GM19240 (cell line): ENCODE measurements around the gene SOBP.
"Not testable (repeated sequence)": the region's sequence is repeated elsewhere in the genome, so short reads cannot be mapped to it uniquely, and the experiment has no call there.

Source experiments
- DNase-seq: peaks from one replicate; pipeline ENCODE4 v3.0.0; 2011; ENCODE audit warnings: low spot score; ENCODE audit not compliant: insufficient read length

The SOBP gene

DNA sequence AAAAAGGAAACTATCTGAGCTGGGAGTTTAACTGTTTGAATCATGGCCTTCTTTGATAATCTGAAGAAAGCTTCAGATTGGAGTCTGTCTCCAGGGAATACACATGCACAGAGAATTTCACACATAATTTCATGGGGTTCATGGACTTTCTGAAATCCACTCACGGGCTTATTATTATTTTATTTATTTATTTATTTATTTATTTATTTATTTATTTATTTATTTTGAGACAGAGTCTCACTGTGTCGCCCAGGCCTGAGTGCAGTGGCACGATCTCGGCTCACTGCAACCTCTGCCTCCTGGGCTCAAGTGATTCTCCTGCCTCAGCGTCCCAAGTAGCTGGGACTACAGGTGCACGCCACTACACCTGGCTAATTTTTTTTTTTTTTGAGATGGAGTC lies 63.2 kb downstream of the SOBP start:
- not testable (repeated sequence) for DNase-seq

- no peak for DNase-seq
Observed at GRCh38 chr6:107554326-107554725, 64.4 kb downstream of the SOBP start.

DNA sequence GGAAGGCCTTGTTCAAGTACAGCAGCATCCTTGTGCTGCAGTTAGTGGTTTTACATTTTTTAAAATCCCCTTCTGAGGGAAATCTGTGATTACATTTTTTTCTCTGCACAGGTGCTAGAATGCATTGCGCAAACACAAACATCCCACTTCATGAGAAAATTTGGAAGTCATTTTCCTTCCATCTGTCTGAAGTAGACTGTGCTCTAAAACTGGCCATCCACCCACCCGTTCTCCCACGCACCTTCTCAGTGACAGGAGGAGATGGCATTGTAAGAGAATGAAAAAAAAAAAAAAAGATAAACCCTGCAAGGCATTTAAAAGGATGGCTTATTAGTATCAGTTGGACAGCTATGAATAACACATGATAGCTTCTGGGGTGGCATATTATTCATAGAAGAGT lies 65.0 kb downstream of the SOBP start:
- DNase-seq = no peak

DNA sequence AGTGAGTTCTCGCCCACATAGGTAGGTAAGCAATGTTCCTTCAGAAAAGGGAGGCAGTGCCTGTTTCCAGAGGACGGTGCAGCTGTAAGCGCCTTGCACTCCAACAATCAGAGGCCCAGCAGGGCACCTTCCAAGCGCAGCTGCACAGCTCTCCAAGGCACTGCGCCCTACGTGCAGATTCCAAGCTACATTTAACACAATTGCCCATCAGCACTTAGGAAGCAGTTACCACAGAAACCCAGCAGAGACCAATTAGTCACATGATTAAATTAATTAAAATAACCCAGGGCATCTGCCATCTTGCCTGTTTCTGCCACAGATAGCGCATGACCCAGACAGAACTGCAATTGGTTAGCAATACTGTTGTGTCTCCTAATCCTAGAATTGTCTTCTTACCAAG lies 65.5 kb downstream of the SOBP start:
- DNase-seq = no peak

DNA sequence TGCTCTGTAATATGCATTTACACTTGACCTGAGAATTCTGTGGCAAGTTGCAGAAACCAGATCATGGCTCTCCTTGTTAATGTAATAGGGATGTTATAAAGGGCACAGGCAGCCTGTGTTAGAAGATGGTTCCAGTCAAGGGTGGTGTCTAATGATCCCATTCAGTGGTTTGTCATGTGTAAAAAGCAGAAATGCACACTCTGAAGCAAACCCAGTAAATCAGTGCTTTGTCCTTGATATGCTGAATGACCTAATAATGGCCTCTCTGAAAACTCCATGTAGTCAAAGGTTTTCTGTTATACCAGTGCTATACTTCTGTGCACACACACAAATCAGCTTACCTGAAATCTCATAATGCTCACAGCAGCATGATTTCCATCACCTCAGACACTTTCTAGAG lies 66.2 kb downstream of the SOBP start:
- DNase-seq = no peak

DNA sequence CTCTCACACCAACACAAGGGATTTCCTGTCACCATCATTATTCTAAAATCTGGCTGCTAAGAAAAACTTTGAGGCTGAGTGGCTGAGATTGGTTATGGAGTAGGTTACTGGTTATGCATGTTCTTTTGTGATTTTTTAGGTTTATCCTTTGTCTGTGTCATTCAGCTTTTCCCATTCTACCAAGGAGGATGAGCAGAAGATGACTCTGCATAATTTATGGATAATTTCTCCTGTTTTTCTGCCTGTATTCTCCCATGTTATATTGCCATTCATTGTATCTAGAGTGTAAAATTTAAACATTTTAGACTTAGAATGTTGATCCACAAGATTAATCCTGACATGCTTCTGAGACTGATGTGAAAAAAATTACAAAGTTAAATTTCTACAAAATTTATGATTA lies 67.8 kb downstream of the SOBP start:
- DNase-seq = no peak

DNA sequence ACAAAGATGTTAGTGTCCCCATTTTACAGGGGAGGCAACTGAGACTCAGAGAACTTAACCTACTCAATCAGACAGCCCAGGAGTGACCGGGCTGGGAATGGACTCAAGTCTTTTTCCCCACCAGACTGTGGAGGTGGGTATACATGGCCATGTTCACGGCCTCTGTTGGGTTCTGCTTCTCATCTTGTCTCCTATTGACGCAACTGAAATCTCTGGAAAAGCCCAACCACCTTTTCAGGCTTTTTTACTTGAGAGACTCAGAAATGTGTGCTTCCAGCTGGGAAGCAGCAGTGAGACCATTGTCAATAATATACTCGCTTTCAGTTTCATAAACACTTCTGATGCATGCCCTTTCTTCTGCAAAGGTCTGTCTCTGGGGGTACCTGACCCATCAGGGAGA lies 70.7 kb downstream of the SOBP start:
- no peak for DNase-seq

- DNase-seq = no peak
Observed at GRCh38 chr6:107561306-107561705, 71.4 kb downstream of the SOBP start.

DNA sequence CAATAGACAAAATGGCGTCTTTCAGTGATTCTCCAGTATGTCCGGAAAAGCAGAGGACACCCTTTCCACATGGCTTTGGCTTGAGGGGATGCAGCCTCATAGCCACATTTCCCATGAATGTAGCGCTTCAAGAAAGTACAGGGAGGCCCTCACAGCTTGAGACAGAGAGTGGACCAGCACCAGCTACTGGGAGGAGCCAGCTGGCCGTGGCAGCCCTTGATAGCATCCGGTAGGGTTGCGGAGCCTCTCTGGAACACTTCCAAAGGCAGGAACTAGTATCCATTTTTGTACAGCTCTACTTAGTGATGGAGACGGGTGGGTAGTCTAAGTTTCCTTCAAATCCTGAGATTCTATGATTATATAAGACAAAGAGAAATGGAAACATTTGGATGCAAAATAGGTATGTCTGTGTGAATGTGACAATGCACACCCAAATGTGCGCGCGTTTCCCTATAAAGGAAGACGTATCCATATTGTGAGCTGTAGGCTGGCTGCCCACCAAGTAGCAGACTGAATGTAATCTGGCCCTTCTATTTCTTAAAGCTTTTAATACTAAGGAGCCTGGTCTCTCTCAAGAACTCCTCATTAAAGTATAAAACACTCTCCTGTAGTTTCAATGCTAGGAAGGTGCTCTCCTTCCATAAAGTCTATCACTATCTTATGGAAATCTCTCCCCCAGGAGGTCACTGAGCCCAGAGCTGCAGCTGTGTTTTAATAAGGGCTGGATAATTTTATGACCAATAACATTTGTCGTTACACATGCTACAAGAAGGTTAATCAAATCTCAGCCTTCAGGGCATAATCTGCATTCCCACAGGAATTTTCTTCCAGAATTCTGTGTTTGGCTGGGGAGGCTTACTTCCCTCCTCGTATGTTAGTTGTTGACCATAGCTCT lies 74.0 kb downstream of the SOBP start:
- no peak for DNase-seq

GRCh38 chr6:107564589-107564951 lies 74.7 kb downstream of the SOBP start:
- no peak for DNase-seq

DNA sequence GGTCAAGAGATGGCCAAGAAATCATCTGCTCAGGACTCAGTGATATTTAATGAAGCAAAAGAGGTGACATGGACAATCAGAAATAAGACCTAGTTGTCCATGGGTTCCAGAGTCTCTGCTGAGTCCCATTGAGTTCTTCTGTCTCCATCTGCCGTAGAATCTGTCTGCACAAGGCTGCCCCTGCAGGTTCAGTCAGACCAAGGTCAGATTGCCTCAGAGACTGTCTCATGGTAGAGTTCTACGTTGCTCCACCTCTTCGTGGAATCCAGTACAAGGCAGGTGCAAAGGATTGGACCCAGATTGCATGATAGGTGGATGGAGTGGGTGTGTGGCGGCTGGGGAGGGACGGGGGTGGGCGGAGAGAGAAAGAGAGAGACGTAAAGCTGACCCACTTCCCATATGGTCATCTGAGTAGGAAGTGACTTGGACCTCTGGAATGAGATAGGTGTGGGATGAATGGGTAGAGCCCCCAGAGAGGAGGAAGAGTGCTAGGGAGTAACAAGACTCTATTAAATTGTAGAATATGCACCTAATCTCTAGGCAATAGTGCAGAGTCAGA lies 75.3 kb downstream of the SOBP start:
- no peak for DNase-seq

DNA sequence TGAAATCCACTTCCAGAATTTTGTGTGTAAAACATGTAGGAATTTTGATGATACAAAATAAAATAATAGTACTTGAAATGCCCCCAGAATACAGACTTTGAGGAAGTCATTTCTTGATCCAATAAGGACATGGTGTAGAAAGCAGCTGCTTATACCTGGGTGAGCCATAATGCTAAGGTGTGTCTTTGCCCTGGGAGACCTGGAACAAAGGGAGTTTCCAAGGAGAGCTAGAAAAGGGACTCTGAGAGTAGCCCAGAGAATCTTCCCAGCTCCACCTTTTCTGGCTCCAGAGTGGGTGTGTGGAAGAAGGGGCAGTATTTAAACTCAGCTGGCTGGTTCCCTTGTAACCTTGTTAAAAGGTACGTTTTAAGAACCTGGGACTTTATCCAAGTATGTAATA lies 77.7 kb downstream of the SOBP start:
- no peak for DNase-seq

DNA sequence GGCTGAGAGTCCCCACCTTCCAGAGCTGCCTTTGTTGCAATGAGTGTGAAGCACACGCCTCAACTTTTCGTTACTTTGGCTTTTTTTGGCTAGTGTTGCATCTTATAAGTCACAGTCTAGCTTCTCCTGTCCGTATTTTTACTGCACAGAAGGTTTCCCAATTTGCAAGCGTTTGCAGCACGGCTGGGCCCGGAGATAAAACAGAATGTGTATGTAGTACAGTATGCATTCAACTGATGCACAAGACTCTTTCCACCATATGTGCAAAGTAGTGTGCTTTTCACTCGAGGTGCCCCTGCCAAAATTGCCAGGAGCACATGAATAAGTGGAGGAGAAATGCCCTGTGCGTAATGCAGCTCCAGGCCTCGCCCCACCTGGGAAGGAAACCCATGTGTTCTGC lies 79.6 kb downstream of the SOBP start:
- DNase-seq = no peak

DNA sequence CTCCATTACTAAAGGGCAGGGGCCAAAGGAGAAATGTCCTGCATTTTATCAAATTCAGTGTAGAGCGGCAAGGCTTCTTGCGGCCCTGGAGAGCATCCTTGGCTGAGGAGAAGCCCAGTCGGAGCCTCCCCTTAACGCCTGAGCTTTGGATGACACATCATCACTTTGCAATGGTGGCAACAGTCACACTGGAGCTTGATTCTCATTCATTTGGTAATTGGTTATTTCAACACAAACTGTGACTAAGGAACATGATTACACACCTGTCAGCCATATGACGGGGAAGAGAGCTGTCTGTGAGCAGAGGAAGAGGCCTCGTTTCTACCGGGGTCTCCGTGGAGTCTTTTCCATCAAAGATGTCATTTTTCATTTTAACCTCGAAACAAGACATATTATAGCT lies 81.4 kb downstream of the SOBP start:
- DNase-seq = no peak

DNA sequence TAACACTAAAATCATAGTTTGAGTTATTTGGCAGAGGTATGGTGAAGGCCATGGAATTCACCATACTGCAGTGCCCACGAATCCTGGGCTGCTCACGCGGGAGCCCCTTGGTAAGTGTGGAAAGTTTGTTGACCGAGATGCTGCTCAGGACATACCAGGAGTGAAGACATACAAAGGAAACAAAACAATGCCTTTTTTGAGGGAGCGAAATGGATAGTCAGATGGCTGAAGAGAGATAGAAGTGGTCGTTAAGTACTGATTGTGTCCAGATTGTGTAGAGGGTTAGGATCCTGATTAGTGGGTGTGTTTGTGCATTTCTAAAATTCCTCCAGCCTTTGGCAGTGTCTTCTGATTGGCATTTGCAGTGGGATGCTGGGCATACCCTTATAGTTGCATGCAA lies 83.0 kb downstream of the SOBP start:
- no peak for DNase-seq

DNA sequence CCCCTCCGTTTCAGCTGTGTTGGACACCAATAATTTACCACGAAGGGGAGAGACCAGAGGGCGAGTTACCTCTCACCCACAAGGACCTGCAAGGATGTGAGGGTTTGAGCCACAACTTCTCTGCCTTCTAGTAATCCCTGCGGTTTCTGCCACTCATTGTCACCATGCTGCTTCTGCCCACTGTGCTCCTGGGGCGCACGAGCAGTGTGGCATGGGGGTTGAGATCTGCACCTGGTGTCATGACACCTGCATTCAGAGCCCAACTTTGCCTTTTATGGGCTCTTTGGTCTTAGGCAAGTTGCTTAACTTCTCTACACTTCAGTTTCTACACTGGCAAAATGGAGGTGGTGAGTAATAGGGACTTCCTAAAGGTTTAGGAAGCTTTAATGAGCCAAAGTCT lies 84.9 kb downstream of the SOBP start:
- DNase-seq = no peak

DNA sequence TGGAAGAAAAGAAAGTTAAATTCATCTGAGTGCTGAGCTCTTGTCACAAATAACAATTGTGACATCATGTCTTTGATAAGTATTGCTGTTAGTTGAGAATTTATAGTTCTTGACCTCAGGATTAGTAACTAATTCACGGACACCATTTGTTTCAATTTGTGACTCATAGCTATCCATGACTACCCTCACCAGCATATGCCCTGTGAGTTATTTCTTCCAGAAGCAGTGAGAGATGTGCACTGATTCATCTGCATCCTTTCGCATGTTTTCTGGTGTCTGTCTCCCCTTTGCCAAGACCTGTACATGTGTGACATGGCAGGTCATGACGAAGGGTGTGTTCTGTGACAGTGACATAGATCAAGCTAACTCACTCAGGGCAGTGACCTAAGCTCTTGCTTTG lies 86.9 kb downstream of the SOBP start:
- no peak for DNase-seq

GRCh38 chr6:107578642-107579341 lies 88.9 kb downstream of the SOBP start:
- DNase-seq = no peak

GRCh38 chr6:107579456-107580056 lies 89.6 kb downstream of the SOBP start:
- DNase-seq = no peak

DNA sequence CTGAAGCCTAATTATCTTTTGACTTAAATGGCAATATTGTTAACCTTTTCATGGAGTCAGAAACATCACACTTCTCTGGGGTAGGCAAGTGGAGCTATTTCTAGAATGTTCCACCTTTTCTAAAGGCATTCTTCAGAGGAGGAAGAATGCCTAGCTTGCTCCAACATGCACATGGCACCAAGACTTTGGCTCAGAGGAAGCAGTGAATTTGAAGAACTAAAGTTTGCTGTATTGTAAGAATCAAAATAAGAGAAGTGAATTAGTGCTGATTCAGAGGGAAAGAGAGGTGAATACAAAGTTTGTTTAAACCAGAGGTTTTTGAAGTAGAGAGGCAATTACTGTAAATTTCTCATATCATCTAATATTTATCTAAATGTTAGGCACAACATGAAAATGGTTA lies 92.2 kb downstream of the SOBP start:
- DNase-seq = no peak

DNA sequence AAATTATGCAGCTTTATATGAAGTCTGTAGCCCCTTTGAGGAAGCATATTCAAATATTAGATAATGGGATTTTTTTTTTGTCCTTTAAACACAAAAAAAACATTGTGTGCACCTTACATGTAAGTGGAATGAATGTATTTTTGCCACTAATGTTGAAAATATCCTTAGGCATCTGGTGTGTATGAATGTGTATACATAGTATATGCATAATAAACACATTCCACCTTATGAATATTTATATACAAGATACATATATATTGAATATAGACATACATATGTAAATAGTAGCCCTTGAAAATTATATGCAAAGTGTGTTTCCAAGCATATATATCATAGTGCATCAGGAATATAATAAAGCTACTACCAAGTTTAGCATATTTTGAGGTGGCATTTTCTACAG lies 94.8 kb downstream of the SOBP start:
- DNase-seq = no peak

- no peak for DNase-seq
Observed at GRCh38 chr6:107585815-107586435, 96.0 kb downstream of the SOBP start.
